ENCODE measurements around the gene HDAC9.

GRCh38 chr7:18566829-18567228, 71.3 kb downstream of the HDAC9 start:
- TF ChIP-seq ZNF664 (tag by site-specific recombination; IDR thresholded peaks at IDR 0.05) = no peak
- TF ChIP-seq, protein P1, sequence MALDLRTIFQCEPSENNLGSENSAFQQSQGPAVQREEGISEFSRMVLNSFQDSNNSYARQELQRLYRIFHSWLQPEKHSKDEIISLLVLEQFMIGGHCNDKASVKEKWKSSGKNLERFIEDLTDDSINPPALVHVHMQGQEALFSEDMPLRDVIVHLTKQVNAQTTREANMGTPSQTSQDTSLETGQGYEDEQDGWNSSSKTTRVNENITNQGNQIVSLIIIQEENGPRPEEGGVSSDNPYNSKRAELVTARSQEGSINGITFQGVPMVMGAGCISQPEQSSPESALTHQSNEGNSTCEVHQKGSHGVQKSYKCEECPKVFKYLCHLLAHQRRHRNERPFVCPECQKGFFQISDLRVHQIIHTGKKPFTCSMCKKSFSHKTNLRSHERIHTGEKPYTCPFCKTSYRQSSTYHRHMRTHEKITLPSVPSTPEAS (tag by site-specific recombination; IDR thresholded peaks at IDR 0.05) = no peak
